ENCODE data around the gene APBA2.

DNA sequence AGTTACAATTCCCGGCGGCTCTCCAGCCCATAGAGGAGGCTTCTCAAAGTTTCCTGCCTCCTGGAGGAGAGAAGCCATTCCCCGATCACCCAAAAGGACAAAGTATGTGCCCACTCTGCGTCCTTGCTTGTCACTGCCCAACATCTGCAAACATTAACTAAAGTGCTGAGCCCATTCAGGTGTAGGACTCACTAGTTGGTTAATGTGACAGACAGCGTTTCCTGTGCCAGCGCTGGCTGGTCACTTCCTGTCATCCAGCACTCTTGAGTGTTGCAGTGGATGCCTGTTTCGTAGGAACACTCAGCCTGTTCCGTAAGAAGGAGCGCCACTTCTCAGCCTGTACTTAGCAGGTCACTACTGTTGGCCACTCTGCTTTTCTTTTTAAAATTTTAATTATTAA is 100.3 kb downstream of the APBA2 start:
- TF ChIP-seq, protein P1, sequence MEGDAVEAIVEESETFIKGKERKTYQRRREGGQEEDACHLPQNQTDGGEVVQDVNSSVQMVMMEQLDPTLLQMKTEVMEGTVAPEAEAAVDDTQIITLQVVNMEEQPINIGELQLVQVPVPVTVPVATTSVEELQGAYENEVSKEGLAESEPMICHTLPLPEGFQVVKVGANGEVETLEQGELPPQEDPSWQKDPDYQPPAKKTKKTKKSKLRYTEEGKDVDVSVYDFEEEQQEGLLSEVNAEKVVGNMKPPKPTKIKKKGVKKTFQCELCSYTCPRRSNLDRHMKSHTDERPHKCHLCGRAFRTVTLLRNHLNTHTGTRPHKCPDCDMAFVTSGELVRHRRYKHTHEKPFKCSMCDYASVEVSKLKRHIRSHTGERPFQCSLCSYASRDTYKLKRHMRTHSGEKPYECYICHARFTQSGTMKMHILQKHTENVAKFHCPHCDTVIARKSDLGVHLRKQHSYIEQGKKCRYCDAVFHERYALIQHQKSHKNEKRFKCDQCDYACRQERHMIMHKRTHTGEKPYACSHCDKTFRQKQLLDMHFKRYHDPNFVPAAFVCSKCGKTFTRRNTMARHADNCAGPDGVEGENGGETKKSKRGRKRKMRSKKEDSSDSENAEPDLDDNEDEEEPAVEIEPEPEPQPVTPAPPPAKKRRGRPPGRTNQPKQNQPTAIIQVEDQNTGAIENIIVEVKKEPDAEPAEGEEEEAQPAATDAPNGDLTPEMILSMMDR (optimal IDR thresholded peaks at IDR 0.05 in 1 of 3, IDR thresholded peaks at IDR 0.05 in 1 of 3, conservative IDR thresholded peaks at IDR 0.05 in 1 of 3; ENCODE audit: extremely low read depth in 1 of 3, insufficient read depth in 2 of 3, low read length in 3 of 3) = no peak
- TF ChIP-seq EZH2 (IDR thresholded peaks at IDR 0.05; ENCODE audit: low read length) = no peak
